ENCODE measurements around the gene NR0B2. TPM values are rescaled to one million over a fixed set of nuclear protein-coding genes. Genes with fewer than 3 reads are reported as not detected.

NR0B2 gene
- total and polyA plus RNA-seq, 7 donors = 0.06 to 1.1 (median 0.23) TPM; not detected in 1

DNA sequence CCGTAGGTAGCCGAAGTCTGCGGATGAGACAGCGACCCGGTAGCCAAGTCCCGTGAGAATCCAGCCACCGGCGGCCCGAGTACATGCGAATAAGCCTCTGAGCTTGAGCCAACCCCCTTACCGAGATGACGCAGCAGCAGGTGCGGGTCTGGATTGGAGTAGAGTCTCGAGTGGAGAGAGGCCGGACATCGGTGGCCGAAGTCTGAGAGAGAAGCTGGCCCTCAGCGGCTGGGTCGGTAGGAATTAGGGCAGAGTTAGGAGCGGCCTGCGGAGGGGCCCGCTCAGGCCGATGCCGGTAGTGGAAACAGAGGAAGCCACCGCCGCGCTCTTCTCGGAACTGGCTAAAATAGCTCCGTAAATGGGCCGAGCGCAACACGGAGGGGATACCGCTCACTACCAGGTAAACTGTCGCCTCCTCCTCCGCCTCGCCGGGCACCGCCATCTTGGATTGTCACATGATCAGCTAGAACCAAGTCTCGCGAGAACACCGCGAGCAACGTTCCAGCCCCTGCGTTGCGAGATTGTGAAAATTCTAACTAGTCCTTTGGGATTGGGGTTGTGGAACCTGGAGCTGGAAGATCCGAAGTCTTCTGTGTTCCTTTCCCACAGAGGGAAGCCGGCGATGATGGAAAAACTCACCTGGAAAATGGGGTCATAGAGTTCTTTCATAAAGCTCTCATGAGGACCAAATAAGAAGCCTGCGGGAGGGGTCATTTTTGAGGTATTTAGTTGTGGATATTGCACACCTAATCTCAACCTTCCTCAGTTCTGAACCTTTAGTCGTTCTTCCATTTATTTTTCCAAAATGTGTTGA lies 13.6 kb downstream of the NR0B2 start, which contains the start of gene GPATCH3:
Gene GPATCH3 (minus strand): TSS at position 467 of the 814 bp plus-strand sequence. CDS start 25 bp downstream, at position 442.
- 0% methylated on average over 47 to 50 of the region's 50 CpGs for WGBS, 3 donors
- H3K4me1 ChIP-seq = peaks cover 21% of the 10 kb centered on the region

DNA sequence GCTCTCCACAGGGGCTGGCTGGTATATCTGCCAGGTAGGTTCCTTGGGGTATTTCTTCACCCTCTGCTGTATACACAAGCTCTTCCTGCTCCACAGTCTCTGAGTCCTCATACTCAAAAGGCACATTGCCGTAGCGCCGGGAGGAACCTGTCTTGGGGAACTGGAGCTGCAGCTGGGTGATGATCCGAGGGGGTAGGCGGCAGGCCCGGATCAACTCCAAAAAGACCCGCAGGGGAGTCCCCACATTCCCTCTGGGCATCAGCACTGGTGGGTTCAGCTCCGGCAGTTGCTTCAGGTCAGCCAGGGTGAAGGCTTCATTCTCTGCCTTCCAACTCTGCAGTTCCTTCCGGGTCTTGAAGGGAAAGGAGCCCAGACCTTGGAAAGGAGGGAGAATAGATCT lies 16.4 kb downstream of the NR0B2 start:
- TF ChIP-seq, protein P1, sequence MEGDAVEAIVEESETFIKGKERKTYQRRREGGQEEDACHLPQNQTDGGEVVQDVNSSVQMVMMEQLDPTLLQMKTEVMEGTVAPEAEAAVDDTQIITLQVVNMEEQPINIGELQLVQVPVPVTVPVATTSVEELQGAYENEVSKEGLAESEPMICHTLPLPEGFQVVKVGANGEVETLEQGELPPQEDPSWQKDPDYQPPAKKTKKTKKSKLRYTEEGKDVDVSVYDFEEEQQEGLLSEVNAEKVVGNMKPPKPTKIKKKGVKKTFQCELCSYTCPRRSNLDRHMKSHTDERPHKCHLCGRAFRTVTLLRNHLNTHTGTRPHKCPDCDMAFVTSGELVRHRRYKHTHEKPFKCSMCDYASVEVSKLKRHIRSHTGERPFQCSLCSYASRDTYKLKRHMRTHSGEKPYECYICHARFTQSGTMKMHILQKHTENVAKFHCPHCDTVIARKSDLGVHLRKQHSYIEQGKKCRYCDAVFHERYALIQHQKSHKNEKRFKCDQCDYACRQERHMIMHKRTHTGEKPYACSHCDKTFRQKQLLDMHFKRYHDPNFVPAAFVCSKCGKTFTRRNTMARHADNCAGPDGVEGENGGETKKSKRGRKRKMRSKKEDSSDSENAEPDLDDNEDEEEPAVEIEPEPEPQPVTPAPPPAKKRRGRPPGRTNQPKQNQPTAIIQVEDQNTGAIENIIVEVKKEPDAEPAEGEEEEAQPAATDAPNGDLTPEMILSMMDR (IDR thresholded peaks at IDR 0.05) = no peak
- H3K27ac ChIP-seq = no peak overlapping the region
- DNase-seq (no peak), ATAC-seq (no peak)
- intact Hi-C loops (cut with DNase I) = no loop called here
- no peaks in the 10 kb centered on the region for H3K27me3 ChIP-seq (ENCODE audit: insufficient read depth in 3 of 3, low read length in 2 of 3)
- H3K9me3 ChIP-seq = no peaks in the 10 kb centered on the region
- peaks cover 12 to 66% of the 10 kb centered on the region in 2 donors for H3K36me3 ChIP-seq (ENCODE audit: insufficient read depth in 1 of 2, low read depth in 1 of 2)
- H3K4me1 ChIP-seq = peaks cover 21% of the 10 kb centered on the region
- no peak overlapping the region for H3K4me3 ChIP-seq
- 88 to 92% (median 90%) methylated on average over 9 of the region's 9 CpGs for WGBS, 3 donors

More for the DNA sequence above, 13.6 kb downstream of the NR0B2 start, which contains the start of gene GPATCH3:
- no peaks in the 10 kb centered on the region for H3K9me3 ChIP-seq
- H3K4me3 ChIP-seq = peak within 1 kb of the TSS; percentile 81
- intact Hi-C loops (cut with DNase I) = no loop called here
- TF ChIP-seq, protein P1 (IDR thresholded peaks at IDR 0.05) = no peak
- peak within 1 kb of the TSS; percentile 78 for H3K27ac ChIP-seq
- H3K36me3 ChIP-seq (ENCODE audit: insufficient read depth in 1 of 2, low read depth in 1 of 2) = peaks cover 7 to 37% of the 10 kb centered on the region in 2 donors
- no peaks in the 10 kb centered on the region for H3K27me3 ChIP-seq (ENCODE audit: insufficient read depth in 3 of 3, low read length in 2 of 3)
- DNase-seq (peak; percentile 91 to 96), ATAC-seq (peak; percentile 92 to 99 (median 93))

DNA sequence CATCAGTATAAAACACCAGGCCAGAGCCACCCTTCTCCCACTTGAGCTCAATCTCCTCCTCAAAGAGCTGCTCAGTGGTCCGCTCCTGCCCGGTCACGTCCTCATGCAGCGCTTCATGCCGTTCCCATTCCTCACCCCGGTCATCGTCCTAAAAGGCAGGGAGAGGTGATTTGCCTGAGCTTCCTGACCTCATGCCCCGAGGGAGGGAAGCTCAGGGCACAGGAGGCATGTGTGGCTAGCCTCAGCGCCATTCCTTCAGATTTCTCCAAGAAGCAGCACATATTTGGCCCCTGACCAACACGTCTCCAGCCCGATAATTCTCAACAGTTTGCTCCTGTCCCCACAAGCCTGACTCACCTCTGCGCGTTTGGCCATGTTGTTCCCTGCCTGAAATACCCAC lies 19.5 kb downstream of the NR0B2 start:
- no peak for DNase-seq
- Histone ChIP-seq H3K27me3 (ENCODE audit: insufficient read depth in 3 of 3, low read length in 2 of 3) (no peaks in the 10 kb centered on the region), H3K4me3 (no peak overlapping the region), H3K4me1 (peaks cover 16% of the 10 kb centered on the region), H3K9me3 (no peaks in the 10 kb centered on the region), H3K27ac (no peak overlapping the region), H3K36me3 (ENCODE audit: insufficient read depth in 1 of 2, low read depth in 1 of 2) (peaks cover 12 to 79% of the 10 kb centered on the region in 2 donors)
- intact Hi-C loops (cut with DNase I) = loop anchor here in 1 of 2 donors (5.0 kb wide), 1 partner anchor 42 kb away; no protein-coding TSS in a partner anchor
- TF ChIP-seq, protein P1 (IDR thresholded peaks at IDR 0.05) = no peak
- no peak for ATAC-seq
- WGBS, 3 donors = 92 to 94% (median 94%) methylated on average over 13 of the region's 13 CpGs

DNA sequence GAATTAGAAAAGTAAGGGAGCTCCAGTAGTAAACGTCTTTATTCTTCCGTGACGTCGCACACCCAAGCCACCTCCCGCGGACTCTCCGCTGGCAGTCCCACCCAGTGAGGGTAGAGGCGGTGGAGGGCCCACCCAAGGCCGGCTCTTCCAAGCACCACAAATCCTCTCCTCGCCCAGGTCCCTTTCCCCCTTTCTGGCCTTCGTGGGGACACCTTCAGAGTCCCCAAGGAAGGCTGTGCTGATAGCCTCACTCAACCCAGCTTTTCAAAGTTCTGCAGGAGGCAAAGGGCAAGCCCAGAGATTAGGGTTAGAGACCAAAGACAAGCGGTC lies 23.3 kb downstream of the NR0B2 start:
- peaks cover 8 to 80% of the 10 kb centered on the region in 2 donors for H3K36me3 ChIP-seq (ENCODE audit: insufficient read depth in 1 of 2, low read depth in 1 of 2)
- H3K27me3 ChIP-seq (ENCODE audit: insufficient read depth in 3 of 3, low read length in 2 of 3) = no peaks in the 10 kb centered on the region
- 1 to 3% (median 2%) methylated on average over 12 of the region's 12 CpGs for WGBS, 3 donors
- DNase-seq (no peak), ATAC-seq (peak; percentile 27 to 70 (median 47))
- peak overlapping the region; percentile 96 for H3K4me3 ChIP-seq
- H3K9me3 ChIP-seq = no peaks in the 10 kb centered on the region
- intact Hi-C loops (cut with DNase I) = loop anchor here in 1 of 2 donors (5.0 kb wide), 1 partner anchor 38 kb away; no protein-coding TSS in a partner anchor
- TF ChIP-seq, protein P1 (IDR thresholded peaks at IDR 0.05) = no peak
- peaks cover 14% of the 10 kb centered on the region for H3K4me1 ChIP-seq
- peak overlapping the region; percentile 94 for H3K27ac ChIP-seq

Measured in psoas muscle (tissue), 8 donors.